K562 treated with DMSO at 1 percent for 24 hours (cell line): ENCODE results near the gene POC1B. TPM values are rescaled to one million over a fixed set of nuclear protein-coding genes. Genes with fewer than 3 reads are reported as not detected.

Source experiments
- total RNA-seq: library from RNA; unstranded; fragments of 300-600 nt; gene quantifications from 2 replicates; pipeline ENCODE4 v1.2.3, GENCODE V29; 2022; ENCODE audit warnings: low read depth; ENCODE audit not compliant: insufficient read depth

The POC1B gene
- total RNA-seq: 9.2 and 11.2 TPM in 2 replicates

GRCh38 chr12:89525824-89526770 lies at the start of gene POC1B:
POC1B (minus strand) TSS chr12:89526047; CDS start chr12:89525895, 152 bp downstream.

GRCh38 chr12:89524541-89525304 lies 1.1 kb downstream of the POC1B start, which contains the start of gene GALNT4:
GALNT4 (minus strand) TSS chr12:89524796; CDS start chr12:89524549, 247 bp downstream.

Other genes with a start within 250 kb of the POC1B start
- gene DUSP6, start 173.5 kb downstream of the POC1B start, total RNA-seq: not detected in 2 replicates
- gene GALNT4, start 1.3 kb downstream of the POC1B start, total RNA-seq: 1.6 and 2.6 TPM in 2 replicates
- 8.0 and 9.5 TPM in 2 replicates for gene ATP2B1, start 182.8 kb upstream of the POC1B start, total RNA-seq